ENCODE measurements around the gene ZNRF4.

The ZNRF4 gene

GRCh38 chr19:5494773-5495172 is 39.6 kb downstream of the ZNRF4 start:
- Mint-ChIP-seq H3K27ac (no peak overlapping the region), H3K4me3 (no peak overlapping the region), H3K36me3 (ENCODE audit: low read depth) (no peaks in the 10 kb centered on the region), H3K9me3 (peaks cover 2% of the 10 kb centered on the region), H3K27me3 (peaks cover 76% of the 10 kb centered on the region), H3K4me1 (ENCODE audit: low read depth) (no peaks in the 10 kb centered on the region)
- DNase-seq = no peak

DNA sequence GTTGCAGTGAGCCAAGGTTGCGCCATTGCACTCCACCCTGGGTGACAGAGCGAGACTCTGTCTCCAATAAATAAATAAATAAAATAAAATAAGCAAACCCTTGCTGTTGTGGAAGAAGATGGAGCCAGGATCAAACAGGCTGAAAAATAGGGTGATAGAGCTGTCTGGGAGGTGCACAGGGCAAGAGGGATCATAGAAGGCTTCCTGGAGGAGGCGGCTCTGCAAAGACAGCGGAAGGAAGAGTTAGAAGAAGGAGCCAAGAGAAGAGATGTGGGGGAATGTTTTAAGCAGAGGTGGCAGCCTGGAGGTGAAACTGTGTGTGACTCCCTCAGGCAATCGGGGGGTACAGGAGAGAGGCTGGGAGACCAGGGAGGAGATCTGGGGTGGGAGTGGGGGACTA is 40.6 kb downstream of the ZNRF4 start:
- no peaks in the 10 kb centered on the region for H3K4me1 Mint-ChIP-seq (ENCODE audit: low read depth)
- no peak for DNase-seq
- H3K4me3 Mint-ChIP-seq = no peak overlapping the region
- H3K36me3 Mint-ChIP-seq (ENCODE audit: low read depth) = no peaks in the 10 kb centered on the region
- peaks cover 2% of the 10 kb centered on the region for H3K9me3 Mint-ChIP-seq
- no peak overlapping the region for H3K27ac Mint-ChIP-seq
- peaks cover 67% of the 10 kb centered on the region for H3K27me3 Mint-ChIP-seq

DNA sequence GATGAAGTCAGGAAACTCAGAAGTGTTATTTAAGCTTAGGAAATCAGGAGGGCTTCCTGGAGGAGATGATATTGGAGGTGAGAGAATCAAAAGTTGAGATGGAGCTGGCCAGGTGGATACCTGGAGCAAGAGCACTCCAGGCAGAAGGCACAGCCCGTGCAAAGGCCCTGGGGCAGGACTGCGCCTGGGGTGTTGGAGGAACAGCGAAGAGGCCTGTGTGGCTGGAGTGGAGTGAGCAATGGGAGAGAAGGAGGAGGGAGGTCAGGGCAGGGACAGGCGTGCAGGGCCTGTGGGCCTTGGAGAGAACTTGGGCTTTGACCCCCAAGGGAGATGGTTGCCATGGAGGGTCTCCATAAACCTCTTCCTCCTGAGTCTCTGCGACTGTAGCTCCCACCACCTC is 42.1 kb downstream of the ZNRF4 start:
- Mint-ChIP-seq H3K4me3 (no peak overlapping the region), H3K4me1 (ENCODE audit: low read depth) (no peaks in the 10 kb centered on the region), H3K27me3 (peaks cover 54% of the 10 kb centered on the region), H3K36me3 (ENCODE audit: low read depth) (peaks cover under 1% of the 10 kb centered on the region), H3K9me3 (peaks cover 12% of the 10 kb centered on the region), H3K27ac (no peak overlapping the region)
- no peak for DNase-seq

- Mint-ChIP-seq H3K36me3 (ENCODE audit: low read depth) (peaks cover 4% of the 10 kb centered on the region), H3K4me3 (no peak overlapping the region)
Observed at GRCh38 chr19:5498830-5499550, 43.8 kb downstream of the ZNRF4 start.

GRCh38 chr19:5501907-5502306 is 46.7 kb downstream of the ZNRF4 start:
- no peak overlapping the region for H3K27ac Mint-ChIP-seq
- no peaks in the 10 kb centered on the region for H3K4me1 Mint-ChIP-seq (ENCODE audit: low read depth)
- no peak for DNase-seq
- H3K9me3 Mint-ChIP-seq = peaks cover 27% of the 10 kb centered on the region
- peaks cover 24% of the 10 kb centered on the region for H3K27me3 Mint-ChIP-seq
- H3K36me3 Mint-ChIP-seq (ENCODE audit: low read depth) = peaks cover 4% of the 10 kb centered on the region
- H3K4me3 Mint-ChIP-seq = no peak overlapping the region

More at GRCh38 chr19:5498830-5499550, 43.8 kb downstream of the ZNRF4 start:
- no peaks in the 10 kb centered on the region for H3K4me1 Mint-ChIP-seq (ENCODE audit: low read depth)
- no peak overlapping the region for H3K27ac Mint-ChIP-seq
- H3K27me3 Mint-ChIP-seq = peaks cover 39% of the 10 kb centered on the region
- DNase-seq = no peak
- H3K9me3 Mint-ChIP-seq = peaks cover 21% of the 10 kb centered on the region

GRCh38 chr19:5503598-5503997 is 48.4 kb downstream of the ZNRF4 start:
- Mint-ChIP-seq H3K27ac (no peak overlapping the region), H3K4me1 (ENCODE audit: low read depth) (no peaks in the 10 kb centered on the region), H3K4me3 (no peak overlapping the region), H3K9me3 (peaks cover 27% of the 10 kb centered on the region), H3K36me3 (ENCODE audit: low read depth) (peaks cover 4% of the 10 kb centered on the region), H3K27me3 (peaks cover 10% of the 10 kb centered on the region)
- no peak for DNase-seq

GRCh38 chr19:5504114-5504513 is 48.9 kb downstream of the ZNRF4 start:
- DNase-seq = no peak
- Mint-ChIP-seq H3K36me3 (ENCODE audit: low read depth) (peaks cover 4% of the 10 kb centered on the region), H3K27me3 (peaks cover 7% of the 10 kb centered on the region), H3K4me1 (ENCODE audit: low read depth) (no peaks in the 10 kb centered on the region), H3K4me3 (no peak overlapping the region), H3K27ac (no peak overlapping the region), H3K9me3 (peaks cover 27% of the 10 kb centered on the region)

All from activated T-cell treated with anti-CD3 and anti-CD28 coated beads, Interleukin-2, amount 50 U/mL, for 24 hours (primary cell).